ENCODE data around the gene DIPK1B.

DNA sequence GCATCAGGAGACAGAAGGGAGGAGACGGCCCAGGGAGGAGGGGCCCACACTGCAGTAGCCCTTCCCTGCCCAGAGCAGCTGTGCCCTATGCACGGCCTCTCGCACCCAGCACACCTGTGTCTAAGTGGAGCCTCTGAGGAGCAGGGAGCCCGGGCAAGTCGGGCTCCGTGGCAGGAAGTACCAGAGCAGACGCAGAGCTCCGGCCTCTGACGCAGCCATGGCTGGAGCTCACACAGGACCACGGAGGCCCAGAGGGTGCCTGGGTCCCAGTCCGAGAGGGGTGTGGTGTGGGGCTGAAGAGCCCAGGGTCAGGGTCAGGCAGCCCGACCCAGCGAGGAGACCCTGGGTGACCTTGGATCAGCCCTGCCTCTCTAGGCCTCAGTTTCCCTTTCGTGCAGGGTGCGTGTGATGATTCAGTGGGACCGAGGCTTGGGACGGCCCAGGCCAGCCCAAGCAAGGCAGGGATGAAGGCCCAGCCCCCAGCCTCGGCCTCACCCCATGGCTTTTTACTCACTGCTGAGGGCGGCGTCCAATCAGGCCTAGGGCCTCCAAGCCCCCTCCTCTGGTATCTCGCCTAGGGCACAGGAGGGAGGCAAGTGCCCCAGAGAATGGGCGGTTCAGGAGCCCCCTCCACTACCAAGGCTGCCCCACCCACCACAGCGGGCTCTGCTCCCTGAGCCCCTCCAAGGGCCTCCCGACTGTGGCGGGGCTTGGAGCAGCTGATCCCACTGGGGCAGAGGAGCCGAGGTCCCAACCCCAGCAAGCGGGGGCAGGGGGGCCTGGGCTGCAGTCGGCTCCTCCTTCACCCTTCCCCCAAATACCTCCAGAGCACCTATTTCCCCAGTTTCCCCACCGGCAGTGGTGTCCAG is 20.8 kb upstream of the DIPK1B start:
- TF ChIP-seq, protein P1, sequence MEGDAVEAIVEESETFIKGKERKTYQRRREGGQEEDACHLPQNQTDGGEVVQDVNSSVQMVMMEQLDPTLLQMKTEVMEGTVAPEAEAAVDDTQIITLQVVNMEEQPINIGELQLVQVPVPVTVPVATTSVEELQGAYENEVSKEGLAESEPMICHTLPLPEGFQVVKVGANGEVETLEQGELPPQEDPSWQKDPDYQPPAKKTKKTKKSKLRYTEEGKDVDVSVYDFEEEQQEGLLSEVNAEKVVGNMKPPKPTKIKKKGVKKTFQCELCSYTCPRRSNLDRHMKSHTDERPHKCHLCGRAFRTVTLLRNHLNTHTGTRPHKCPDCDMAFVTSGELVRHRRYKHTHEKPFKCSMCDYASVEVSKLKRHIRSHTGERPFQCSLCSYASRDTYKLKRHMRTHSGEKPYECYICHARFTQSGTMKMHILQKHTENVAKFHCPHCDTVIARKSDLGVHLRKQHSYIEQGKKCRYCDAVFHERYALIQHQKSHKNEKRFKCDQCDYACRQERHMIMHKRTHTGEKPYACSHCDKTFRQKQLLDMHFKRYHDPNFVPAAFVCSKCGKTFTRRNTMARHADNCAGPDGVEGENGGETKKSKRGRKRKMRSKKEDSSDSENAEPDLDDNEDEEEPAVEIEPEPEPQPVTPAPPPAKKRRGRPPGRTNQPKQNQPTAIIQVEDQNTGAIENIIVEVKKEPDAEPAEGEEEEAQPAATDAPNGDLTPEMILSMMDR (IDR thresholded peaks at IDR 0.05; ENCODE audit: low read depth, low read length, poor library complexity, severe bottlenecking) = no peak
- TF ChIP-seq EZH2phosphoT487 (IDR thresholded peaks at IDR 0.05; ENCODE audit: borderline replicate concordance, low read length) = no peak
